AG09319 (cell line): ENCODE measurements around the gene NEUROG3.

Experiments
- DNase-seq: peaks from one replicate; pipeline ENCODE4 v3.0.0-alpha.2; 2010; ENCODE audit warnings: low read depth; ENCODE audit errors: extremely low read depth
- CTCF ChIP-seq: IDR thresholded peaks from 2 replicates; pipeline ENCODE4 v1.5.1; 2011; ENCODE audit warnings: low read depth, mild to moderate bottlenecking, inconsistent platforms, low read length, moderate library complexity

The NEUROG3 gene

GRCh38 chr10:69578508-69578991 lies 5.3 kb upstream of the NEUROG3 start:
- DNase-seq = no peak
- no peak for TF ChIP-seq CTCF

- no peak for DNase-seq
- no peak for TF ChIP-seq CTCF
Measured at GRCh38 chr10:69577268-69578232, 4.3 kb upstream of the NEUROG3 start.

- no peak for TF ChIP-seq CTCF
- no peak for DNase-seq
Measured at GRCh38 chr10:69576334-69577011, 3.3 kb upstream of the NEUROG3 start.

- no peak for DNase-seq
- TF ChIP-seq CTCF = no peak
Measured at GRCh38 chr10:69575164-69575722, 2.0 kb upstream of the NEUROG3 start.

GRCh38 chr10:69574571-69574978 lies 1.4 kb upstream of the NEUROG3 start:
- DNase-seq = no peak
- no peak for TF ChIP-seq CTCF

GRCh38 chr10:69572159-69573055 lies 815 bp downstream of the NEUROG3 start:
- no peak for TF ChIP-seq CTCF
- no peak for DNase-seq
